MV-4-11 (cell line): ENCODE measurements around the gene SASS6.

Experiments
- DNase-seq: peaks from one replicate; lab custom pipeline; 2025; lab: John Stamatoyannopoulos, UW

Gene SASS6

DNA sequence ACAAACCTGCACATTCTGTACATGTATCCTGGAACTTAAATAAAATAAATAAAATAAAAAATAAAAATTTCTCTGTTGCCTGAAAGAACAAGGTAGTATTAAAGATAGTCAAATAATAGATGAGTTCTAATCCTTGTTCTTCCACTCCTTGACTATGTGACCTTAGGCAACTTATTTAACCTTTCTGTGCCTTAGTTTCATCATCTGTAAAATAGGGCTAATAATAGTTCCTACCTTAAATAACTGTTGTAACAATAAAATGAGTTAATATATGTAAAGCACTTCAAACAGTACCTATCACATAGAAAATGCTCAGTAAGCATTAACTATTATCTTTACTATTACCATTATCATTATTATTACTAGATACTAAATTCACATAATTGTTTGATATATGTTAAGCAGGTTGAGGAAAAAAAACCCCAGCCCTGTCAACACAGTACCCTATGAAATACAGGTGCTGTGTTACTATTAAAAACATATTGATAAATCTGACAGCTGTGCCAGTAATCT lies 23.1 kb downstream of the SASS6 start:
- no peak for DNase-seq

DNA sequence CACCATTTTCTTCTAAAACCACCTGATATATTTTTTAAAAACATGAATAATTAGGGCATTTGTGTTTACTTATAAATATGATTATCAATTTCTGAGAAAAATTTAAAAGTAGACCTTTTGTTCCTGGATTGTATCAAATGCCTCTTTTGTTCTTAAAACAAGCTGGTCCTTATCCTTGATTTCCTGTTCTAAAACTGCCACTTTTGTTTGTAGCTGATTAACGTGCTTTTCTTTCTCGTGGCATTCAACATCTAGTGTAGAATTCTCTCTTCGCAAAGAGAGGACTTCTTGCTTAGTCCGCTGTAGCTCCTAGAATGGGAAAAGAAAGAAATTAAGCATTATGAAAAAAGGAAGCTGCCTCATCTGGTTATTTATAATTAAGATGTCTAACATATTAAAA lies 25.0 kb downstream of the SASS6 start:
- DNase-seq: no peak

DNA sequence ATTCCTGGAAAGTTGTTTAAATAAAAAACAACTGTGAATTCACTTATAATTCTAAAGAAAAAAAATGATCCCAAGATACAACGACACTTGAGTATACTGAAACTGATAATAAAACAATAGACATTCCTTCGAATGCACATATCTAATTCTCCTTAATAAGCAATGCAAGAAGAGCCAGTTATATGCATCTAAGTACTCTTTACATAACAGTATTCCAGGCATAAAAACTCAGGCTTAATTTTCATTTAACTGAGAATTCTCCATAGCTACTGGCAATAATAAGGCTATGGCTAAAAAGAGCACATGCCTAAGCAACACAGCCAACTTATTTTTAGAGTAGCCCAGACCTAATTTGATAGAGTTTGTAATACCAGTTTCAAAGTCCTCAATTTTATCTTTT lies 31.2 kb downstream of the SASS6 start:
- no peak for DNase-seq

DNA sequence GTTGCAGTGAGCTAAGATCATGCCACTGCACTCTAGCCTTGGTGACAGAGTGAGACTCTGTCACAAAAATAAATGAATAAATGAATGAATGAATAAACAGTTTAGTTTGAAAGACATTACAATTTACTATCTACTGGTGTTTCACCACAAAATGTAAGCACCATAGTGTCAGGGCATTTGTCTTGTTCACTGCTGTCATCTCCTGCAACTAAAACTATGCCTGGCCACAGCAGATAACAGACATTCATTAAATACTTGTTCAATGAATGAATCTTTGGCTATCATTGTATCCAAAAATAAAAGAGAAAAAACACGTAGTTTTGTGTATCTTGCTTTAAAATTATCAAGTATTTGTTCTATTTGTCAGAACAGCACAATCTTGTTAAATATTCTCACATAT lies 32.5 kb downstream of the SASS6 start:
- no peak for DNase-seq

DNA sequence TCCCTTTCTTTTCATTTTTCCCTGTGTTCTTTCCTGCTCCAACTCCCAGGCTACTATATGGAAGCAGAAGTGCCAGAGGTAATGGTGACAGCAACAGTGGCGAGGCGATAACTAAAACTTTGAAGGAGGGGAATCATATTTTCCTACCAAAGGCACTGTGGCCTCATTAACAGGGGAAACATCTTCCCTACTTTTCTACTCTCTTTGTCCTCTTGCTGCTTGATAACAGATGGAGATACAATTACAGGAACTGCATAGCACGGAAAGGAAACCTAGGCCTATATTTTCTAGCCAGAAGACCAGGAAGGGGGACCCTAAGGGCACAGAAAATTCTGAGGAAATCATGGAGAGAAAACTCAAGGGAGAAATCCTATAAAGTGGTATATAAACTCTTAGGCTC lies 42.3 kb downstream of the SASS6 start:
- no peak for DNase-seq

DNA sequence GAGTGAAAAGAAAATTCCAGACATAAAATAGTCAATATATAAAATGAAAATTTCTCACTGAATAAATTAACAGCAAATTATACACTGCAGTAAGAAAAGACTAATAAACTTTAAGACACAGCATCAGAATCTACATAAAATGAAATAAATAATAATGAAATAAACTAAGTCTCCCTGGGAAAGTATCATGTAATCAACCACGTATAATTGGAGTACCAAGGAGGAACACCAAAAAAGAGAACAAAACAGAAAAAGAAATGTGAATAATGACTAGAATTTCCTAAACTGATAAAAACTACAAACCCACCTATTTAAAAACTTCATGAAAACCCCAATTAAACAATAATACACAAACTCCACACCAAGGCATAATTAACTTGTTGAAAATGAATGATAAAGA lies 43.6 kb downstream of the SASS6 start:
- no peak for DNase-seq

DNA sequence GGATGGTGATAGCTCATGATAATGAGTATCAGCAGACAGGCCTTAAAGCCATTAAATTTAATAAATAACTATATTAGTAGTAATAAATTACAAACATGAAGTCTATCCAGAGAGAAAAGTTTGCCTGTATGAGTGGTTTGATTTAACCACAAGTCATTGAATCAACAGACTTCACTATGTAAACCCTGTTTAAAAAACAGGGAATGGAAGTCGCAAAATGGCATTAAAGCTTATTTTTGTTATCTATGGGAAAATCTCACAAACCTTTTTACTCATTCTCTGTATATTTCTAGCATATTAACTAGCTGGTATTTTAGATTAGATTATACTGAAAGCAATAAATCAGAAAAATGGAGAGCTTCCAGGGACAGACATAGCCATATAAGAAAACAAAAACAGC lies 45.3 kb downstream of the SASS6 start:
- no peak for DNase-seq

DNA sequence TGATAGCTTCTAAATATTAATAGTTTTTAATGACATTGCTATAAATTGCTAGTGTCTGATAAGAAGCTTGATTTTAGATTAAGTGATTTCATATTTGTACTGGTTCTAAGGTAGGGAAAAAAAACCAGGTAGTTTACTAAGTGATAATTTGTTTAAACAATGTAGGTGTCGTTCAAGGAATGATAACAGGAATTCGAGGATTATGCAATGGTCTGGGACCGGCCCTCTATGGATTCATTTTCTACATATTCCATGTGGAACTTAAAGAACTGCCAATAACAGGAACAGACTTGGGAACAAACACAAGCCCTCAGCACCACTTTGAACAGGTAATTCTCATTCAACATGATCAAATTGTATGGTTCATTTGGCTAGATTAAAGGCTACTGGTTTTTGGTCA lies 52.4 kb downstream of the SASS6 start:
- DNase-seq: no peak

DNA sequence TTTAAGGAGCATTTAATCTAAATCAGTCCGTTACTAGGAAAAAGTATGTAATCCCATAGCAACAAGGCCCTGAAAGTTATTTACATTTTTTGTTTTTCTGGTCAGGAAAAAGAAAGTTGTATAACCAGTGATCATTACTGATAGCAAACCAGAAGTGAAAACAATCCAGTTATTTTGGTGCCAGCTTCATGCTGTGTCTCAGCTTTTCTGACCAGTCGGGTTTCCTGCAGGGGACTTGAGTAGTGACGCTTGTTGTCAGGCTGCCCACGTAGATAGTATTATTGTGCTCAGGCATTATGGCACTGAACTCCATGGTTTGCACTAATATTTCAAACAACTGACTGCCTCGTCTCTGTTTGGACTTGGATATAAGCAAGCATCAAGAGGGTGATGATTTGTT lies 55.2 kb downstream of the SASS6 start:
- DNase-seq: peak; percentile 37

DNA sequence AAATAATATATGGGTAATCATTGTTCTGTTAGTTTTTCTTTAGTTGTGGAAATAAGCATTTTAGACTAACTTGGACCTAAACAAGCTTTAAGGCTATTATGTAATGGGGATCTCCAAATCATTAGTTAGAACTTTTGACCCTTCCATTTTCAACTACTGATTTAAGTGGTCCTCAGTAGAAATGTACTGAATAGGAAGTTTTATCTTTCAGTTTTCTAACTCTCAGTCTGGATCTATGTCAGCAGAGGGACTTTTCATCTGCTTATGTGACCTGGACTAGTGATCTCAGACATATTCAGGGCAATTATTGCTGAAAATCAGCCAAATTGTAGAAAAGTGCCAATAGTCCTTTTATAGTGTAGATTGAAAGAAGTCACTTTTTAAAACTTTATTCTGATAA lies 56.0 kb downstream of the SASS6 start:
- no peak for DNase-seq

DNA sequence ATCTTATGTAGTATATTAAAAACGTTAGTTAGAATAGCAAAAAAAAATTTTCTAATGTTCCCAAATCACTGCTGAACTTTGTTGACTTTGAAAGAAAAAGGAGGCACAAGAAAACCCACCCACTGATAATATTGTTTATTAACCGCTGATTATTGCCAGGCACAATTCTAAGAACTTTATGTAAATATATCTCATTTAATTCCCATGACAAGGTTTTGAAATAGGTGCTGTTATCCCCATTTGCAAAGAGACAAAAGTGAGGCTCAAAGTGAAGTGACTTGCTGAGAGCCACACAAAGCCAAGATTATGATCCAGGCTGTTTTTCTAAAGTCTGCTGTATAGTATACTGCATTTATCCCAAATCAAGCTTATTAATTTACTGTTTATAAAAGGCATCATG lies 56.4 kb downstream of the SASS6 start:
- DNase-seq: no peak

DNA sequence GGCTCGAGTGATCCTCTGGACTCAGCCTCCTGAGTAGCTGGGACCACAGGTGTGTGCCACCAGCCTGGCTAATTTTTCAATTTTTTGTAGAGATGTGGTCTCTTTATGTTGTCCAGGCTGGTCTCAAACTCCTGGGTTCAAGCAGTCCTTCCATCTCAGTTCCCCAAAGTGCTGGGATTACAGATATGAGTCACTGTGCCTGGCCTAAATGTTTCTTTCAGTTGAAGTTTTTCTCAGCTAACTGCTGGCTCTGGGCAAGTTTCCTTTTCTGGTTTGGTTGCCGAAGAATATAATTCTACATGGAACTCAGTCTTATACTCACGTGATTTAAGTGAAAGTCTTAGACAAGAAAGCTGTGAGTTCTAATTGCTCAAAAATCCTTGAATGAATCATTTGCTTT lies 57.0 kb downstream of the SASS6 start:
- peak; percentile 86 for DNase-seq

DNA sequence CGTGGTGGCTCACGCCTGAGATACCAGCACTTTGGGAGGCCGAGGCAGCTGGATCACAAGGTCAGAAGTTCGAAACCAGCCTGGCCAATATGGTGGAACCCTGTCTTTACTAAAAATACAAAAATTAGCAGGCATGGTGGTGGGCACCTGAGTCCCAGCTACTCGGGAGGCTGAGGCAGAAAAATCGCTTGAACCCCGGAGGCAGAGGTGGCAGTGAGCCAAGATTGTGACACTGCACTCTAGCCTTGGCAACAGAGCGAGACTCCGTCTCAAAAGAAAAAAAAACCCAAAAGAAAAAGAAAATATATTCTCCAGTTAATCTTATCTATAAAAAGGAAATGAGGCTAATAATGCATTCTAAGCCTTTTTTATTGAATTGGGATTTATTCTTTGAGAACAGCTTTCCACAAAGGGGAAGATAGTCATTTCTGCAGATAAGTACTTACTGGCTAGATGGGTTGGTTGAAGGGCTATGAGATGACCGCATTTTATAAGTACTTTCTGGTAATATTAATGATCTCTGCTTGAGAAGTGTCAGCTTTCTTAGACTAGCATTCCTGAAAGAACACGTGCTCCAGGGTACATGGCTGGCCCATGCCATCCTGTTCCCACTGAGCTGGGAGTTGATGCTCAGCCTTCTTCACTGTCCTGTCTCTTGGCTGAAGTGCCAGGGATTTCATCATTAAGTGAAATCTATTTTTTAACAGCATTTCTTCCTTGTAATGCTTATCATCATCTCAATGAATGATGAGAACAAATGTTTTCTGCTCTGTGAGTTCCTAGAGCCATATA lies 57.9 kb downstream of the SASS6 start:
- no peak for DNase-seq

DNA sequence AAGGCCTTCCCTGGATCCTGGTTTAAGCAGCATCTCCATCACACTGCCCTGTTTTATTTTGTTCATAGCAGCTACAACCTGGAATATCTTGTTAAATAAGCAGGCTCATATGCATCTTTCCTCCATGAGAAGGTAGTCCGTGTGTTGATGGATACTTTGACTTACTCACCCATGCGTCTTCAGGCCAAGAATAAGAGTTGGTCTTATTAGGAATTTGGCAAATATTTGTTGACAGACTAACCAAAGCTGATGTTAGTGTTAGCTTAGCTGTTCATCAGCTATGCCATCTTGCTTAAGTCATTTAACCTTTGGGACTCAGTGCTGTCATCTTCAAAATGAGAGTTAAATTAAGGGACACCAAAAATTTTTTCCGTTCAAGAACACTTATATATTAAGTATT lies 59.2 kb downstream of the SASS6 start:
- DNase-seq: no peak

DNA sequence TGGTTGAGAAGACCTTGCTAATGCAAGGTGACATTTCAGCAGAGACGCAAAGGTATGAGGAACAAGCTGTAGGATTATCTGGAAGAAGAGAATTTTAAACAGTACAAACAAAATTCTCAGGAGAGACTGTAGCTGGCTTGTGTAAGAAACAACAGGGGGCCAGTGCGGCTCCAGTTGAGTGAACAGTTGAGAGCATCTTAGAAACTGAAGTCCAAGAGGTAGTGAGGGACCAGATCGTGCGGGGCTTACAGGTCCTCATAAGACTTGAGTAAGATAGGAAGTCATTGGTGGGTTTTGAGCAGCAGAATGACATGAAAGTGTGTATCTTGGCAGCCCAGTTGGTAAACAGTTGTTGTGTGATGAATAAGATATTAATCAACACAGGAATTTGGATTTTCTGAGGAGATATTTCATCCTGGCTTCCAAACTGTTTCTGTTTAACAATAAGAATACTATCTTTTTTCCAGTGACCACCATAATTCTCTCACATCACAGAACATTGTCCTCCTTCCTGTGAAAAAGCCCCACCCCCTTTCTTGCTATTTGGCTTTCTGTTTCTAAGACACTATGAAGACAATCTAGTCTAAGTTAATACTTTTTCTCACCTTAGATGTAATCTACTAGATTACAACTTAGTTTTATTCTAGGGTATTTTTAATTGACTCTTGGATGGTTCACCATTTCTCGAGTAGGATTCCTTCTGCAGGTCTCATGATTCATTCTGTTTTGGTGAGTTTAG lies 62.4 kb downstream of the SASS6 start:
- DNase-seq: no peak

DNA sequence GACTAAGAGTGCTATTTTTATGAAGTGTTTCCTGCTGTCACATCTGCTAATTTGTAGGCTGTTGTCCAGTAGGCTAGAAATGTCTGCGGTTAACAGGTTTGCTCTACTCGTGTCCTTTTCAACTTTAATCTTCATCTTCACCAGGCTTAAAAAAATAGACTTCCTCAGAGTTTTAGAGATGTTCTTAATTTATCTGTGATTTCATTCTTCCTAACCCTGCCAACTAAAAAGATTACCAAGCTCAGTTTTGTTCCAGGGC lies 66.8 kb downstream of the SASS6 start:
- DNase-seq: no peak

DNA sequence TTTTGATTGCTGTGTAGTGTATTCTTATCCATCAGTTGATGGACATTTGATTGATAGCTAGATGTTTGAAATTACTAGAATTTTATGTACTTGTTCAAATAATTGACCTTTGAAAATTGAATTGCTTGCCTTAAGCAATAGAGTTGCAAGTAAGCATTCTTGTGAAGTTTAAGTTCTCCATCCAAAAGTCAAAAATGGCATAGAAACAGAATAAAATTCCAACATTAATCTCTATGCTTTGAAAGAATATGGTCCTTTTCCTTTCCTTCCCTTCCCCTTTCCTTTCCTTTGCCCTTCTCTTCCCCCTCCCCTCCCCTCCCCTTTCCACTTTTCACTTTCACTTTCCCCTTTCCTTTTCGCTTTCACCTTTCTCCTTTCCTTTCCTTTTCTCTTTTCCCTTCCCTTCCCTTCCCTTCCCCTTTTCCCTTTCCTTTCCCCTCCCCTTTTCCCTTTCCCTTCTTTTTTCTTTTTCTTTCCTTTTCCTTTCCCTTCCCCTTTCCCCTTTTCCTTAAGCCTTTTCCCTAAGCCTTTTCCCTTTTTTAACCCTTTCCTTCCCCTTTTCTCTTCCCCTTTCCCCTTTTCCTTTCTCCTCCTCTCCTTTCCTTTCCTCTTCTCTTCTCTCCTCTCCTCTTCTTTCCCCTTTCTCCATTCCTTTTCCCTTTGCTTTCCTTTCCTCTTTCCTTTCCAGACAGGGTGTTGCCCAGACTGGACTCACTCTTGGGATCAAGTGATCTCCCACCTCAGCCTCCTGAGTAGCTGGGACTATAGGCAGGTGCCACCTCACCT lies 67.4 kb downstream of the SASS6 start:
- DNase-seq: no peak

DNA sequence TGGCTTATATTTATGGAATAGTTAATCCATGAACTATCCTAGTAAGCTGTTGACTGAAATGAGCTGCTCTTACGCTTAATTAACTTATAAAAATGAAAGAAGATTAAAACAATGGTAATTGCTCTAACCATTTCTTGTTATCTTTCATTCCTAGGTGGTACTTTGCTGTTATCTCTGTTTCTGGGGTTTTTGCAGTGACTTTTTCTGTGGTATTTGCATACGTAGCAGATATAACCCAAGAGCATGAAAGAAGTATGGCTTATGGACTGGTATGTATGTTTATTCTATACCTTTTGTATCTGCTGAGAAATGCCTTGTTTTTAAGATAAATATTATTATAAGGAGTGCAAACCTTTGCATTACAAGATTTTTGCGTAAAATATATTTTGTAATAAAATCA lies 71.0 kb downstream of the SASS6 start:
- no peak for DNase-seq

DNA sequence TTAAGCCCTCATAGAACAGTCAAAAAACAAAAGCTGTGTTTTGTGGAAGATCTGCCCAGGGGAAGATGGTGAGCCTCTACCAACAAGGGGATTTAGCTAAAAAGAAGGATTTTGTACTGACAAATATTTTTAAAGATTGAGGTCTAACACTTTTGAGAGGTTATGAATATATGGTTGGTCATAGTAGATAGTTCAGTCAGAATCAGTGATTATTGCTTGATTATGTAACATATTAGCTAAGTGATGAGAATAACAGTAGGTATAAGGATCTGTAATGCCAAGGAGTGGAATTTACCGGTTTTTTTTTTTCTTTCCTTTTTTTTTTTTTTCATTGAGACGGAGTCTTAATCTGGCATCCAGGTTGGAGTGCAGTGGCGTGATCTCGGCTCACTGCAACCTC lies 79.0 kb downstream of the SASS6 start:
- no peak for DNase-seq

DNA sequence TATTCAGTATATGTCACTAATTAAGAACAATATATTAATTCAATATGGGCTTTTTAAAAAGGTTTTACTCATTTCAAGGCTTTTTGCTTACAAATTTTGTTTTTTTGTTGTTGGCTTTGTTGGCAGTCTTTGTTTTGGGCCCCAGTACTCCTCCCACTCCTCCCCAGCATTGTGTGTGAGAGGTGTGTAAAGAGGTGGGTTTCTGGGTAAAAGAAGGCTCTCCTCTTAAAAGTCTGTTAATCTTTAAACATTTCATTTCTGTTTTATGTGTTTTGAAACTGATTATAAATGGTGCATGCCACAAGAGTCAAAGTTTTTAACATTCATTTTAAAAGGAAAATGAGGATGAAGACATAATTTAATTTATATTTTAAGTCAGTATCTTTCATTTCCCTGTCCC lies 79.6 kb downstream of the SASS6 start:
- no peak for DNase-seq

DNA sequence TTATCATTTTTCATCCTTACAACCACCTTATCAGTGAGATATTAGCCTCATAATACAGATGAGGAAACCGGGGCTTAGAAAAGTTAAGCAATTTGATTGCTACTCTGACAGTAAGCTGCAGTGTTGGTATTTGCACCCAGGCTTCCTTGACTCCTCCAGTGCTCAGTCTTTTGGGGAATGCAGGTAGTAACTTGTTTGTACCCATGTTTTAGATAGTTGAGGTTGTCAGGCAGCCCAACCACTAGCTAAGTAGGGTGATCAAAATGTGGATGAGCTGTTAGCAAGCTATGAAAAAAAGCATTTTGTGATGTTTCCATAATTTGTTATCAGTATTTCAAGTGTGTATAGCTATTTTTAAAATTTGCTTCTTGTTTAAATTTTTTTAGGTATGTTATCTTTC lies 80.8 kb downstream of the SASS6 start:
- no peak for DNase-seq

DNA sequence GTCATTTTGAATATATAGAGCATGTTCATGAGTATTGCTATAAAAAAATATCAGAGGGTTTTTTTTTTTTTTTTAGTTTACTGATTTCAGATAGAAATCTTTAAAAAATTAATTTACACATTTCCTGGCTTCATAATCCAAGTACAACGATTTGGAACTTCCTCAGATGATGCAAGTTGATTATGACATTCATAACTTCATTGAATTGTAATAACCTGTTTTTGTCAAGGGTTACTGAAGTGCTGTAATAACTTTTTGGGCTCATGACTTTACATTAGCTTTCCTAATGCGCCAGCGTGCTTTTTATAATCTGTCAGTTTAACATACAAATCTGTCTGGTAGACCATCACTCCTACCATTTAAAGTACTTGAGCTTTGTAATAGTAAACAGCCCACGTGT lies 81.3 kb downstream of the SASS6 start:
- DNase-seq: peak; percentile 30

DNA sequence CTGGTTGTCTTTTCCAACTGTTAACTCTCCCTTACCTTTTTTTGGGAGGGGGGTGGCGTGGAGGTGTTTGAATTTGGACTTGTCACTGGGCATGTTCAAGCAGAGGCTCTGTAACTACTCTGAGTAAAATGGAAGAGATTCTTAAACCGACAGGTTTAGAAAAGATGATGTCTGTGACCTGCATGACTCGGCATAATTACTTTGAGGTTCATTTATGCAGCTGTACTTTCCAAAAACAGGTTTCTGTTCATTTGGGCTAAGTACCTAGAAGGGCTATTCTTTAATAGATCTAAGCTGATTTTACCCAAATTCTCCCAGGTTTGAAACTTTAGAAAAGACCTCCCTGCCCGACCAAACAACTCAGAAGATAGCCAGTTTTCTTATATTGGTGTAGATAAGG lies 82.6 kb downstream of the SASS6 start:
- DNase-seq: no peak
